Epithelial cell of proximal tubule (primary cell): ENCODE data around the gene NAXD. TPM values are rescaled to one million over a fixed set of nuclear protein-coding genes. Genes with fewer than 3 reads are reported as not detected.
"Not testable (repeated sequence)": the region's sequence is repeated elsewhere in the genome, so short reads cannot be mapped to it uniquely, and the experiment has no call there.

Source experiments
- DNase-seq: peaks from one replicate; pipeline ENCODE4 v3.0.0-alpha.2; 2011; ENCODE audit warnings: low read depth
- H3K4me3 ChIP-seq: 2 replicates; pipeline ENCODE4 v1.5.1; 2011; ENCODE audit warnings: low read depth, mild to moderate bottlenecking, low read length
- total RNA-seq: library from RNA; depleted of rRNA; stranded (reverse); fragments of >200 nt; gene quantifications from 2 replicates; pipeline ENCODE4 v1.2.3, GENCODE V29; 2015
- TF ChIP-seq, protein P1 (sequence below): conservative IDR thresholded peaks from 2 replicates; pipeline ENCODE4 v1.5.1; 2012; ENCODE audit warnings: low read depth, mild to moderate bottlenecking, low read length

NAXD gene
- total RNA-seq, 1 donor from 2014 or later, result 16.7 TPM

GRCh38 chr13:110628477-110628793, 13.1 kb downstream of the NAXD start:
- H3K4me3 ChIP-seq, result no peak overlapping the region
- TF ChIP-seq, protein P1, sequence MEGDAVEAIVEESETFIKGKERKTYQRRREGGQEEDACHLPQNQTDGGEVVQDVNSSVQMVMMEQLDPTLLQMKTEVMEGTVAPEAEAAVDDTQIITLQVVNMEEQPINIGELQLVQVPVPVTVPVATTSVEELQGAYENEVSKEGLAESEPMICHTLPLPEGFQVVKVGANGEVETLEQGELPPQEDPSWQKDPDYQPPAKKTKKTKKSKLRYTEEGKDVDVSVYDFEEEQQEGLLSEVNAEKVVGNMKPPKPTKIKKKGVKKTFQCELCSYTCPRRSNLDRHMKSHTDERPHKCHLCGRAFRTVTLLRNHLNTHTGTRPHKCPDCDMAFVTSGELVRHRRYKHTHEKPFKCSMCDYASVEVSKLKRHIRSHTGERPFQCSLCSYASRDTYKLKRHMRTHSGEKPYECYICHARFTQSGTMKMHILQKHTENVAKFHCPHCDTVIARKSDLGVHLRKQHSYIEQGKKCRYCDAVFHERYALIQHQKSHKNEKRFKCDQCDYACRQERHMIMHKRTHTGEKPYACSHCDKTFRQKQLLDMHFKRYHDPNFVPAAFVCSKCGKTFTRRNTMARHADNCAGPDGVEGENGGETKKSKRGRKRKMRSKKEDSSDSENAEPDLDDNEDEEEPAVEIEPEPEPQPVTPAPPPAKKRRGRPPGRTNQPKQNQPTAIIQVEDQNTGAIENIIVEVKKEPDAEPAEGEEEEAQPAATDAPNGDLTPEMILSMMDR, result no peak
- no peak for DNase-seq

- H3K4me3 ChIP-seq, result no peak overlapping the region
- DNase-seq, result no peak
- TF ChIP-seq, protein P1, result no peak
Measured at GRCh38 chr13:110628952-110629701, 13.8 kb downstream of the NAXD start.

- TF ChIP-seq, protein P1, result no peak
- H3K4me3 ChIP-seq, result no peak overlapping the region
- no peak for DNase-seq
Measured at GRCh38 chr13:110629735-110630134, 14.4 kb downstream of the NAXD start.

GRCh38 chr13:110630566-110631119, 15.3 kb downstream of the NAXD start:
- no peak overlapping the region for H3K4me3 ChIP-seq
- DNase-seq, result no peak
- TF ChIP-seq, protein P1, result no peak

- not testable (repeated sequence) for DNase-seq
Measured at GRCh38 chr13:110632255-110632654, 16.9 kb downstream of the NAXD start.

DNA sequence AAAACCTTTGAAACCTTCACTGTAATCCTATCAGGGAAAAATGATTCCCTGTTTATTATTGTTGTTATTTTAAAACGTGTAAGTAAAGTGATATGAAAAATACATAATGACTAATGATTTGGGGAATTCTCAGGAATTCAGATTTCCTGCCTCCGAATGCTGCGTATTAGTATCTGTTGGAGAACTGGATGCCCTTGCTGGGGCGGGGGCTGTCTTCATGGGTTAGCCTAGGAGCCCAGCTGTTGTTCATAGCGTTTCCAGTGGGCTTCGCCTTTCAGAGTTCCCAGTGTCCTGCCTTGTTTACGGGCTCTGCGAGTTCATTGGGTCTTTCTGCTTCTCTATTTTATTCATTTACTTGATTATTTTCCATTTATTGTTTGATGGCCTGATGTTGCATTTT, 18.4 kb downstream of the NAXD start:
- TF ChIP-seq, protein P1, result no peak
- no peak for DNase-seq
- no peak overlapping the region for H3K4me3 ChIP-seq

More at GRCh38 chr13:110632255-110632654, 16.9 kb downstream of the NAXD start:
- not testable (repeated sequence) for H3K4me3 ChIP-seq

DNA sequence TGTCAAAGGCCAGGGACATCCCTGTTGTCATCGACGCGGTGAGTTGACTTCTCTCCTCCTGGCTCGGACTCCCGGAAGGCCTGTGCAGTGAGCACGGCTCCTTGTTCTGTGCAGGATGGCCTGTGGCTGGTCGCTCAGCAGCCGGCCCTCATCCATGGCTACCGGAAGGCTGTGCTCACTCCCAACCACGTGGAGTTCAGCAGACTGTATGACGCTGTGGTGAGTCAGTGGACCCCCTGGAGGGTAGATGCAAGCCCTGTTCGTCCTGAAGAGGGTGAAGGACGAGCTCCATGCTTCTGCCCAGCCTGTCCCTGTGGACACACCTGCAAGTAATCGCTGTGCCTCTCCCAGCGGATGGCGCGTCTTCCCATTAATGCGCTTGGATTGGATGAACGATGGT, 19.2 kb downstream of the NAXD start:
- TF ChIP-seq, protein P1, result no peak
- DNase-seq, result no peak
- no peak overlapping the region for H3K4me3 ChIP-seq
